HG02763 (cell line): Measurements from ENCODE around the gene GADD45B.
"Not testable (repeated sequence)": the region's sequence is repeated elsewhere in the genome, so short reads cannot be mapped to it uniquely, and the experiment has no call there.

ENCODE experiments used
- ATAC-seq: cut with Tn5 transposase; IDR thresholded peaks from one replicate; pipeline ENCODE4 v1.9.1; 2021; ENCODE audit warnings: mild to moderate bottlenecking, moderate library complexity; ENCODE audit not compliant: unreplicated experiment

Gene GADD45B

GRCh38 chr19:2512523-2513431, 36.9 kb downstream of the GADD45B start:
- ATAC-seq, result no peak

GRCh38 chr19:2514981-2515518, 39.1 kb downstream of the GADD45B start:
- no peak for ATAC-seq

GRCh38 chr19:2516727-2517126, 40.8 kb downstream of the GADD45B start:
- ATAC-seq, result no peak

GRCh38 chr19:2517881-2518601, 42.1 kb downstream of the GADD45B start:
- ATAC-seq, result no peak

GRCh38 chr19:2518856-2519255, 42.9 kb downstream of the GADD45B start:
- ATAC-seq, result not testable (repeated sequence)

GRCh38 chr19:2519482-2519881, 43.6 kb downstream of the GADD45B start:
- ATAC-seq, result no peak

GRCh38 chr19:2523630-2524311, 47.8 kb downstream of the GADD45B start:
- no peak for ATAC-seq

GRCh38 chr19:2524361-2524839, 48.5 kb downstream of the GADD45B start:
- ATAC-seq, result no peak

GRCh38 chr19:2524840-2525723, 49.2 kb downstream of the GADD45B start:
- ATAC-seq, result no peak

- ATAC-seq, result no peak
Measured at GRCh38 chr19:2527171-2527570, 51.2 kb downstream of the GADD45B start.

GRCh38 chr19:2527686-2528085, 51.8 kb downstream of the GADD45B start:
- ATAC-seq, result no peak
